ENCODE results near the gene LIM2. TPM values are rescaled to one million over a fixed set of nuclear protein-coding genes. Genes with fewer than 3 reads are reported as not detected.

LIM2 gene
- not detected in 2 replicates for total RNA-seq

GRCh38 chr19:51387924-51388389, at the start of gene LIM2:
LIM2 (minus strand) TSS chr19:51387974; CDS start chr19:51387443, 531 bp downstream.

GRCh38 chr19:51417107-51417809, 29.5 kb upstream of the LIM2 start, which contains the start of gene SIGLEC10:
SIGLEC10 (minus strand) TSS chr19:51417642; CDS start chr19:51417581, 61 bp downstream.

GRCh38 chr19:51372649-51373504, 14.9 kb downstream of the LIM2 start, which contains the start of gene NKG7:
NKG7 (minus strand) TSS chr19:51372654; CDS start chr19:51372535, 119 bp downstream.

GRCh38 chr19:51368366-51369282, 19.1 kb downstream of the LIM2 start, which contains the start of gene CLDND2:
CLDND2 (minus strand) TSS chr19:51369003; CDS start chr19:51368577, 426 bp downstream.

GRCh38 chr19:51365965-51366388, 21.8 kb downstream of the LIM2 start, which contains the start of gene ETFB:
ETFB (minus strand) TSS chr19:51366388; CDS start chr19:51366326, 62 bp downstream.

GRCh38 chr19:51341976-51342580, 45.7 kb downstream of the LIM2 start, which contains the start of gene VSIG10L:
VSIG10L (minus strand) TSS chr19:51342139; CDS start chr19:51342124, 15 bp downstream.

Other genes with a start within 250 kb of the LIM2 start
- gene SIGLEC7, start 245.7 kb downstream of the LIM2 start, total RNA-seq = not detected in 2 replicates
- not detected in 2 replicates for gene CD33, start 162.9 kb downstream of the LIM2 start, total RNA-seq
- gene SIGLECL1, start 136.9 kb downstream of the LIM2 start, total RNA-seq = not detected in 2 replicates
- gene IGLON5, start 76.3 kb downstream of the LIM2 start, total RNA-seq = not detected in 2 replicates
- gene VSIG10L, start 45.8 kb downstream of the LIM2 start, total RNA-seq = 0.29 and 0.35 TPM in 2 replicates
- gene ETFB, start 21.6 kb downstream of the LIM2 start, total RNA-seq = 105 and 157 TPM in 2 replicates
- not detected in 2 replicates for gene CLDND2, start 19.0 kb downstream of the LIM2 start, total RNA-seq
- gene NKG7, start 15.3 kb downstream of the LIM2 start, total RNA-seq = not detected in 2 replicates
- gene C19orf84, start 2.6 kb upstream of the LIM2 start, total RNA-seq = not detected in 2 replicates
- gene SIGLEC10, start 29.7 kb upstream of the LIM2 start, total RNA-seq = not detected in 2 replicates
- not detected in 2 replicates for gene SIGLEC8, start 70.5 kb upstream of the LIM2 start, total RNA-seq
- not detected in 2 replicates for gene CEACAM18, start 90.6 kb upstream of the LIM2 start, total RNA-seq
- gene SIGLEC12, start 113.8 kb upstream of the LIM2 start, total RNA-seq = not detected in 2 replicates
- gene SIGLEC6, start 143.7 kb upstream of the LIM2 start, total RNA-seq = not detected in 2 replicates
- gene ZNF175, start 183.3 kb upstream of the LIM2 start, total RNA-seq = 1.2 and 5.0 TPM in 2 replicates
- not detected in 2 replicates for gene SIGLEC5, start 242.4 kb upstream of the LIM2 start, total RNA-seq